ENCODE measurements around the gene SUPT20HL1.

DNA sequence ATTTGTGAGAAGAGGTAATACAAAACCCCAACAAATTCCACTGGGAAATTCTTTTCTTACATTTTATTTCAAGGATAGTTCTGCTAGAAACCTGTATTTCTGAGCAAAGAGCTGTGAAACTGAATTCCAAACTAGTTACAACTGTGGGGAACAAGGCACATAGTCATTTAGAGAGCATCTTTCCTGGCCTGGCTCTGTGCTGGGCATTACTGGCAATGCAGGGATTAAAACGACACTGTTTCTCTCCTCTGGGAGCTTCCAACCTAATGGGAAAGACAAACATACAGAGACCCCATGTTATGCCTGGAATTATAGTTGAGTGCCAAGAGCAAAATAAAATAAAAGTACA is 36.5 kb downstream of the SUPT20HL1 start:
- TF ChIP-seq EZH2 (IDR thresholded peaks at IDR 0.05; ENCODE audit: insufficient read depth, poor library complexity, severe bottlenecking), result no peak
- no peak for TF ChIP-seq EZH2phosphoT487 (IDR thresholded peaks at IDR 0.05; ENCODE audit: insufficient read depth, low read depth)

All from GM23248 (cell line).